Testis (tissue), 3 donors: ENCODE data around the gene UGT1A1. TPM values are rescaled to one million over a fixed set of nuclear protein-coding genes. Genes with fewer than 3 reads are reported as not detected.

Source experiments
- DNase-seq: peaks from one replicate; pipeline ENCODE4 v3.0.0-alpha.2; 2019
- H3K27ac ChIP-seq, 2 donors: fragments of 200-600 bp; sonication (generic); one replicate each; pipeline ENCODE4 v1.5.1; 2019
- H3K27me3 ChIP-seq: fragments of 200-600 bp; sonication (generic); one replicate; pipeline ENCODE4 v1.5.1; 2019
- H3K36me3 ChIP-seq: fragments of 200-600 bp; sonication (generic); one replicate; pipeline ENCODE4 v1.5.1; 2017; ENCODE audit warnings: low read depth; ENCODE audit errors: missing control alignments
- H3K4me1 ChIP-seq: fragments of 200-600 bp; sonication (generic); one replicate; pipeline ENCODE4 v1.5.1; 2019
- H3K4me3 ChIP-seq, 2 donors: fragments of 200-600 bp; sonication (generic); one replicate each; pipeline ENCODE4 v1.5.1; 2017 to 2019
- H3K9me3 ChIP-seq: fragments of 200-600 bp; sonication (generic); one replicate; pipeline ENCODE4 v1.5.1; 2017
- POLR2A ChIP-seq: fragments of 450-650 bp; IDR thresholded peaks from one replicate; pipeline ENCODE4 v1.6.1; 2017; ENCODE audit warnings: antibody characterized with exemption, mild to moderate bottlenecking, moderate library complexity
- WGBS, 2 donors: methylation state at CpG; one replicate each; pipeline ENCODE4 v1.1.5; 2018; 5-methylcytosine and 5-hydroxymethylcytosine counted together
- intact Hi-C: fragments of 100-400 bp; cut with DNase I; formaldehyde crosslinking; loops from one replicate; pipeline ENCODE4 v1.15.1; 2023; ENCODE audit warnings: low total_unique reads
- polyA plus RNA-seq: library from polyadenylated mRNA; stranded (reverse); fragments of 350-450 nt; fragmentation: Illumina TruSeq; extraction: RNeasy Lipid Tissue Mini Kit (QIAGEN cat#74804); gene quantifications from one replicate; pipeline ENCODE4 v1.2.3, GENCODE V29; 2014; ENCODE audit warnings: low read depth, low replicate concordance; ENCODE audit not compliant: insufficient read depth
- total RNA-seq, 2 donors: library from RNA; depleted of rRNA; stranded (reverse); fragments of >200 nt; gene quantifications; one replicate each; pipeline ENCODE4 v1.2.3, GENCODE V29; 2016
- TF ChIP-seq, protein P1 (sequence below), 3 experiments: fragments of 450-650 bp in 2 of 3; fragments of 200-600 bp in 1 of 3; sonication (generic) in 1 of 3; IDR thresholded peaks; one replicate each; pipeline ENCODE4 v1.5.1; 2016 to 2019; ENCODE audit warnings: antibody characterized with exemption in 3 of 3, mild to moderate bottlenecking in 2 of 3, moderate library complexity in 1 of 3

The UGT1A1 gene
- total and polyA plus RNA-seq, 3 donors from 2014 or later = 0.24 to 0.34 (median 0.31) TPM

DNA sequence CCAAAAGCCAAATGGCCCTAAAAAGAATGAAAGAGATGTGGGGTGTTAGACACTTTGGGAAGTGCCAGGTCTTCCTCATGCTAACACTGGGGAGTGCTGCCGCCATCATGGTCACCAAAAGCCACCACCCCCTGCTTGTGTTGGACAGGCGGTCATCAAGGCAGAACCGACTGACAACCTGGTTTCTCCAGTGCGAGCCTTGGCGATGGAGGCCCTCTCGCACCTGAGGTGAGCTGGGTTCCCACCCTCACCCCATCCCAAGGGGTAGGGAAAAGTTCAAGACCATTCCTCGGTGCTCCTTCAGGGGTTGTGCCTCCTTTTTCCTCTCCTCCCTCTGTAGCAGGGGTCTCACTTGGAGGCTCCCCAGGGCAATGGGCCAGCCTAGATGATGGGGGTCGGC, 51.7 kb downstream of the UGT1A1 start:
- Histone ChIP-seq H3K4me3 (no peak overlapping the region), H3K4me1 (no peaks in the 10 kb centered on the region), H3K36me3 (no peaks in the 10 kb centered on the region), H3K27ac (no peak overlapping the region), H3K9me3 (no peaks in the 10 kb centered on the region), H3K27me3 (no peaks in the 10 kb centered on the region)
- no peak for TF ChIP-seq POLR2A
- TF ChIP-seq, protein P1, sequence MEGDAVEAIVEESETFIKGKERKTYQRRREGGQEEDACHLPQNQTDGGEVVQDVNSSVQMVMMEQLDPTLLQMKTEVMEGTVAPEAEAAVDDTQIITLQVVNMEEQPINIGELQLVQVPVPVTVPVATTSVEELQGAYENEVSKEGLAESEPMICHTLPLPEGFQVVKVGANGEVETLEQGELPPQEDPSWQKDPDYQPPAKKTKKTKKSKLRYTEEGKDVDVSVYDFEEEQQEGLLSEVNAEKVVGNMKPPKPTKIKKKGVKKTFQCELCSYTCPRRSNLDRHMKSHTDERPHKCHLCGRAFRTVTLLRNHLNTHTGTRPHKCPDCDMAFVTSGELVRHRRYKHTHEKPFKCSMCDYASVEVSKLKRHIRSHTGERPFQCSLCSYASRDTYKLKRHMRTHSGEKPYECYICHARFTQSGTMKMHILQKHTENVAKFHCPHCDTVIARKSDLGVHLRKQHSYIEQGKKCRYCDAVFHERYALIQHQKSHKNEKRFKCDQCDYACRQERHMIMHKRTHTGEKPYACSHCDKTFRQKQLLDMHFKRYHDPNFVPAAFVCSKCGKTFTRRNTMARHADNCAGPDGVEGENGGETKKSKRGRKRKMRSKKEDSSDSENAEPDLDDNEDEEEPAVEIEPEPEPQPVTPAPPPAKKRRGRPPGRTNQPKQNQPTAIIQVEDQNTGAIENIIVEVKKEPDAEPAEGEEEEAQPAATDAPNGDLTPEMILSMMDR (IDR thresholded peaks at IDR 0.05) = no peak
- intact Hi-C loops = no loop called here
- WGBS, 2 donors = 91 to 96% methylated on average over 8 of the region's 8 CpGs
- no peak for DNase-seq

DNA sequence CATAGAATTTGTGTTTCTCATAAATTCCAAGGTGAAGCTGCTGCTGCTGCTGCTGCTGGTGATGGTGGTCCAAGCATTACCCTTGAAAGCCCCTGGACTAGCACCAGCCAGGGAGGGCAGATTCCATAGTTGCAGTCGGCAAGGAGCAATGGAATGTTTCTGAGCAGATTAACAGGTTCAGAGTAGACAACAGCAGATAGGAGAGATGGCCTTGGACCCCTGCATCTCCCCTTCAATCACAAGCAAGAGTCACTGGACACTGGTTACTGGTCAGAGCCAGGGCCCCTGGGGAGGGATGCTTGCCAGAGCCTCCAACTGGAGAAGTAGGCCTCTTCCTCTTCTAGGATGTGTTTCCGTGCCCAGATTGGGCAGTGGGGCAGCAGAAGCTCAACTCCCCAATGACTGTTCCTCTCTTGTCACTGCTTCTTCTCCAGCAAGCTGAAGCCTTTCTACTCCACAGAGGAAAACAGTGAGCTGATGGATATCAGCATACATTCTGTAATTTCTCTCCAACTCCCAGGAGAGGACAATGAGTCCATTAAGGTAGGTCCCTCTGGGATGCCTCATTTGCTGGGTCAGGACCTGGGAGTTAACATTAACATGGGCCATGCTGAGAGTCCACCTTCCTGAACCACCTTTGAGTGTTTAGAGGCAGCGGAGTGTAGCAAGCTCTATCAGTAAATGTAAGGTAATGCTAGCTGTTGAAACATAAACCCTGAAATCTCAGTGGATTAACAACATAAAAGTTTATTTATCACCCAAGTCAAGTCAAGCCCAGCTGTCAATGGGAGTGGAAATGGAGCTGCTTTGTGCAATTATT, 53.4 kb downstream of the UGT1A1 start:
- Histone ChIP-seq H3K4me3 (no peak overlapping the region), H3K9me3 (no peaks in the 10 kb centered on the region), H3K27me3 (no peaks in the 10 kb centered on the region), H3K27ac (no peak overlapping the region), H3K4me1 (no peaks in the 10 kb centered on the region), H3K36me3 (no peaks in the 10 kb centered on the region)
- 68 to 77% methylated on average over 3 of the region's 3 CpGs for WGBS, 2 donors
- no peak for TF ChIP-seq POLR2A
- TF ChIP-seq, protein P1 (IDR thresholded peaks at IDR 0.05) = no peak
- intact Hi-C loops = no loop called here
- no peak for DNase-seq

- DNase-seq = no peak
- 79 to 100% methylated on average over 1 to 2 of the region's 2 CpGs for WGBS, 2 donors
- no peak overlapping the region for H3K4me3 ChIP-seq
- no peak overlapping the region for H3K27ac ChIP-seq
- TF ChIP-seq POLR2A = no peak
- TF ChIP-seq, protein P1 (IDR thresholded peaks at IDR 0.05) = no peak
- no peaks in the 10 kb centered on the region for H3K4me1 ChIP-seq
- no peaks in the 10 kb centered on the region for H3K27me3 ChIP-seq
- H3K9me3 ChIP-seq = no peaks in the 10 kb centered on the region
- intact Hi-C loops = no loop called here
- no peaks in the 10 kb centered on the region for H3K36me3 ChIP-seq
These were observed 54.2 kb downstream of the UGT1A1 start for GRCh38 chr2:233814056-233814835.

DNA sequence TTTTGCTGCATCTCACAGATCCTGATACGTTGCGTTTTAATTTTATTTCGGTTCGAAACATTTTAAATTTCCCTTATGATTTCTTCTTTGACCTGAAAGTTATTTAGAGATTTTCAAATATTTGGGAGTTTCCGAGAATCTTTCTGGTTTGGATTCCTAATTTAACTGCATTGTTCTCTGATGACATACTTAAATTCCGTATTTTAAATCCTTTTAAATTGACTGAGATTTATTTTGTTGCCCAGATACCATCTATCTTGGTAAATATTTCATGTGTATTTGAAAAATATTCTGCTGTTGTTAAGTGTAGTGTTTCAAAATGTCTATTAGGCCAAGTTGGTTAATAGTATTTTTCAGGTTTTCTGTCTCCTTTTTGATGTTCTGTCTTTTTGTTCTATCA, 55.8 kb downstream of the UGT1A1 start:
- Histone ChIP-seq H3K4me1 (no peaks in the 10 kb centered on the region), H3K4me3 (no peak overlapping the region), H3K9me3 (no peaks in the 10 kb centered on the region), H3K36me3 (no peaks in the 10 kb centered on the region), H3K27me3 (no peaks in the 10 kb centered on the region), H3K27ac (no peak overlapping the region)
- DNase-seq = no peak
- 81 to 82% methylated on average over 6 of the region's 6 CpGs for WGBS, 2 donors
- no peak for TF ChIP-seq POLR2A
- TF ChIP-seq, protein P1 (IDR thresholded peaks at IDR 0.05) = no peak
- intact Hi-C loops = no loop called here
